Activated CD4-positive, alpha-beta T cell treated with anti-CD3 and anti-CD28 coated beads for 48 hours (primary cell): ENCODE data around the gene FRMD3.
"Not testable (repeated sequence)": the region's sequence is repeated elsewhere in the genome, so short reads cannot be mapped to it uniquely, and the experiment has no call there.

Experiments
- DNase-seq: peaks from one replicate; pipeline ENCODE4 v3.0.0-alpha.2; 2020

Gene FRMD3

DNA sequence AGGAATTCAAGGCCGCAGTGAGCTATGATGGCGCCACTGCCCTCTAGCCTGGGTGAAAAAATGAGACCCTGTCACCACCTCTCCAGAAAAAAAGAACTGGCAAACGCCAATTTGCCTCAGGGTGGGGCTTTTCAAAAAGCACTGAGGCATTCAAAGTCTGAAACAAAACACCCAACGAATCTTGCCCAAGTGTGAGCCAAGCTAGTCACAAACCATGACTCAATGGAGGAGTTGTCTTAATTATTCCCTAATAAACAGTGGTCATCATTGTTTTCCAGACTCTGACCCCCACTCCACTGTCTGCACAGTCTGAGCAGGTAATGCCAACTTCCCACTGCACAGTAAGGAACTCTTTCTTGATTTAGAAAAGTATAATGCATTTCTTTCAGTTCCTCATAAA is 16.8 kb downstream of the FRMD3 start:
- DNase-seq = no peak

- no peak for DNase-seq
Measured at GRCh38 chr9:83521011-83521410, 17.2 kb downstream of the FRMD3 start.

GRCh38 chr9:83520292-83520691 is 17.9 kb downstream of the FRMD3 start:
- no peak for DNase-seq

GRCh38 chr9:83517980-83518379 is 20.2 kb downstream of the FRMD3 start:
- DNase-seq = not testable (repeated sequence)

DNA sequence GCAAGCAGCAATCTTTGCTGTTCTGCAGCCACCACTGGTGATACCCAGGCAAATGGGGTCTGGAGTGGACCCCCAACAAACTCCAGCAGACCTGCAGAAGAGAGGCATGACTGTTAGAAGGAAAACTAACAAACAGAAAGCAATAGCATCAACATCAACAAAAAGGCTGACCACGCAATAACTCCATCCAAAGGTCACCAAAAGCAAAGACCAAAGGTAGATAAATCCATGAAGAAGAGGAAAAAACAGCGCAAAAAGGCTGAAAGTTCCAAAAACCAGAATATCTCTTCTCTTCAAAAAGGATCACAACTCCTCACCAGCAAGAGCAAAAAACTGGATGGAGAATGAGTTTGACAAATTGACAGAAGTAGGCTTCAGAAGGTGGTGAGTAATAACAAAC is 23.4 kb downstream of the FRMD3 start:
- no peak for DNase-seq

GRCh38 chr9:83512621-83513020 is 25.6 kb downstream of the FRMD3 start:
- no peak for DNase-seq

DNA sequence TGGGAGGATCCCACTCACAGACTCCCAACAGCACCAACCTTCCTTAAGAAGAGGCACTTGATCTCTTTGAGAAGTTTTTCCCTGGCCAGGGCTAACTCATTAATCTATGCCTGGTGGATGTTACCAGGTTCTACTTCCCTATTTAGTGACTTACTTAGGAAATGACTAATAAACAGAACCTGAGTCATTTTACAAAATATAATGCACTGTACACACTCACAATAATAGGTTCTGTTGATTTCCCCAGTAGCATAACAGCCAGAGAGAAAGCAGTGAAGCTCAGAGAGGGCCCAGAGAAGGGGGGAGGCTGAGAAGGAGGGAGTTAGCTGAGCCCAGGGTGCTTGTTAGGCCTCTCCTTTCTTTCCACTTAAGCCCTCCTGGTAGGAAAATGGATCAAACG is 27.1 kb downstream of the FRMD3 start:
- no peak for DNase-seq

DNA sequence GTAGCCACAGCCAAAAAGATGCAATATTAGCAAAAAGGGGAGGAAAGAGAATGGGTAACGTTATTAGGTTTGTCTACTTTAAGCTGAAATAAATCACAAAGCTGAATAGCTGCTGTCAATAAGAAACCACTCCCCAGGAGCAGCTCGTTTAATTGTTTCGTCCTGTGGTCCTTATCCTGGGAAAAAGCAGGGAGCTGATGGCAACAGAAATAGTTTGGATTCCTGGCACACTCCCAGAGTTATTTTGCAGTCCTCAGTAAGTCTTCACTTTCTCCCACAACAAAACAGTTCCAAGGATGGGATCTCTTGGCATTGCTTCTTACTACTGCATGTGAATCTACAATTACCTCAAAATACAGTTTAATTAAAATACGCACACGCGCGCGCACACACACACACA is 28.8 kb downstream of the FRMD3 start:
- DNase-seq = no peak

GRCh38 chr9:83508067-83508466 is 30.1 kb downstream of the FRMD3 start:
- DNase-seq = no peak

DNA sequence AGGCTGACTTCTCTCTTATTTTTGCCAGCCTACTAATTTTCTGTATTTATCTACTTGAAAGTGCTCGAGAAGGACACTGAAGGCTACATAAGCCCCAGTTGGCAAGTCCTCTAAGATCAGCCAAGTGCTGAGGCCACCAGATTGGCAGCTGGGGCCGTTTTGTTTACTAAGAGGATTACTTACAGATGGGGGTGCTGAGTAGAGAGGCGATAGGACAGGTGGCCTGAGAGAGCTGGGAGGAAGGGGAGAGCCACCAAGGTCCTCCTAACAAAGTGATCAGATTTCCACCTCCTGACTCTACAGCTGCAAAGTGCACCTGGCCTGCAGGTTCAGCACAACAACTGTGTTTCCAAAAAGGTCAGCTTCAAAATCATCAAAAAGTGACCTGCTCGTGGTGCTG is 32.9 kb downstream of the FRMD3 start:
- DNase-seq = no peak

- DNase-seq = no peak
Measured at GRCh38 chr9:83503866-83504265, 34.3 kb downstream of the FRMD3 start.

- DNase-seq = no peak
Measured at GRCh38 chr9:83501565-83501964, 36.6 kb downstream of the FRMD3 start.

GRCh38 chr9:83497441-83497840 is 40.8 kb downstream of the FRMD3 start:
- no peak for DNase-seq

DNA sequence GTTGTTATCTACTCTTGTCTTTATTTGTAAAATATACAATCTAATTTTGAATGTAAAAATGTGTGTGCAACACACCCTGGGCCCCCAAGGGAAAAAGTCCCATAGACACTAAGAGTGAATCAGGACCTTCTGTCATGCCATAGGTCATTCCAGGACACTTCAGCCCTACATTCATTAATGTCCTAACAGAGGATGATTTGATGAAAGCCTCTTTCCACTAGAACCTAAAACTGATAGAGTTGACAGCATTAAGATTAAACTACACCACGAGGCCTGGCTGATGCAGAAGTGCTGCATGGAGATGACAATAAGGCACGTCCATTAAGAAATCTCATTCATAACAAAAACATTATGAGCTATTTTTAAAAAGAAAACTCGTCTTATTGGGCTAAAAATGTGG is 46.2 kb downstream of the FRMD3 start:
- no peak for DNase-seq

DNA sequence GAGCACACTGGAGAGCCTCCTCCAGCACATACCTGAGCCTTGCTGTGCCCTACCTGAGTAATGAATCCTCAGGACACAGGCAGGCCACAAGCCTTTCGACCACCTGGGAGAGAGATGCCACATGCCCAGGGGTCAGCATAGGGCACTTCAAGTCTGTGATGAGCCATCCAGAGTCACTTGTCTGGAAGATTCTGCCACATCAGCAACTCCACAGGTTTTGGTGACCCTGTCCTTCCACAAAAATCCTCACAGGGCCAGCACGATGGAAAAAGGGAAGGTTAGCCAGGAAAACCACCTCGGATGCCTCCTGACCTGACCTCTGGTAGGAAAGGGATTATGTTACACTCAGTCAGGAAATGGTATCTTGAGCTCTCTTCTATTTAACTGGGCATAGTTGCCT is 46.8 kb downstream of the FRMD3 start:
- no peak for DNase-seq

- DNase-seq = no peak
Measured at GRCh38 chr9:83489961-83490360, 48.2 kb downstream of the FRMD3 start.

DNA sequence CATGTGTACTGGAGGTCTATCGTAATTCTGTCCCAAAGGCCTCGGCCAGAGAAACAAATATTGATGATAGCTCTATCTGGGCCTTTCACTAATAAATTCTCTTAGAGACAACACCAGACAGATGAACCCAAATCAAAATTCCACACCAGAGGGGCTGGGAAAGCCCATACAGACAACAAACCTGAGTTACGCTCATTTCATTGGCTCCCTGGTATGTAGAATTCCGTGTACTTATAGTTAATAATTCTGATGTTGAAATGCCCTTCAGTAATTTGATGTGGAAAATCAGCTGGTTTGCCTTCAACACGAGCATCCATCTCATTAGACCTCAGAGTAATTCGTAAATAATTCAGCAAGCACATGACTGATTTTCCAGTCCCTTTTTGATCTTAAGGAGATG is 53.2 kb downstream of the FRMD3 start:
- no peak for DNase-seq

DNA sequence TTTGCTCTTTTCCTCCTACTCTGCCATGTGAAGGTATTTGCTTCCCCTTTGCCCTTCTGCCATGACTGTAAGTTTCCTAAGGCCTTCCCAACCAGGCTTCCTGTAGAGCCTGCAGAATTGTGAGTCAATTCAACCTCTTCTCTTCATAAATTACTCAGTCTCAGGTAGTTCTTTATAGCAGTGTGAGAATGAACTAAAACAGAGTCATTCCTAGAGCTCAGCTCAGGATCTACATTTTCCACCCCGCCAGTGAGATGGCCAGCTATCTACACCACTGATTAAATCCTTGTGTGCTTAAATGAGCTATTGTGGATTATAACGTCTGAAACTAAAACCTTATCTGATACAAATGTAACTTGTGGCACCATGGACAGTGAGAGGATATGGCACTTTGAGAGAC is 55.0 kb downstream of the FRMD3 start:
- DNase-seq = no peak

DNA sequence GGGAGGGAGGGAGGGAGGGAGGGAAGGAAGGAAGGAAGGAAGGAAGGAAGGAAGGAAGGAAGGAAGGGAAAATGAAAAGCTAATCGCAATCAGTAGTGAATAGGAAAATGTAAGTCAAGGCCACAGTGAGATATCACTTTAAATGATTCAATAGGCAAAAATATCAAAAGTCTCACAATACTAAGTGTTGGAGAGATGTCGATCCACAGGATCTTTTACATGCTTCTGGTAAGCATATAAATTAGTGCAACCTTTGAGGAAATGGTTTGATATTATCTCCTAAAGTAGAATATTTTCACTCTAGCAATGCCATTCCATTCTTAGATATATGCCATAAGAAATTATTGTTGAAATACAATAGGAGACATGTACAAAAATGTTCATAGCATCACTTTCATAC is 58.4 kb downstream of the FRMD3 start:
- DNase-seq = no peak

DNA sequence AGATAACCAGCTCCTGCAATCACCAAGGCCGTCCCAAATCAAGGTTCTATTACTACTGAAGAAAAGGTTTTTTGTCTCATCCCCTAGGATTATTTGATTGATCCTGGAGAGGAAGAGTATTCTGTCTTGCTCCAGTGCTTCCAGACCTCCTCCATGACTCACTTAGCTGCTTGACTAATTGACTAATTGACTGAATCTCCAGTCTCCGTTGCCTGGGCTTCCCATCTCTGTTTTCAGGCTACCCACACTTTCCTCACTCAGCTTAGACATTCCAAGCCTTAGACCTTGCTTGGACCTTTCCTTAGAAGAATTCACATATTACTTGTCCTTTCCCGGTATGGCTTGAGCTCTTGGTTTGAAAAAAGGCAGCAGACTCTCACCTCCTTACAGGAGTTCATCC is 60.6 kb downstream of the FRMD3 start:
- no peak for DNase-seq

GRCh38 chr9:83477120-83477519 is 61.1 kb downstream of the FRMD3 start:
- DNase-seq = no peak

GRCh38 chr9:83476513-83476912 is 61.7 kb downstream of the FRMD3 start:
- no peak for DNase-seq

DNA sequence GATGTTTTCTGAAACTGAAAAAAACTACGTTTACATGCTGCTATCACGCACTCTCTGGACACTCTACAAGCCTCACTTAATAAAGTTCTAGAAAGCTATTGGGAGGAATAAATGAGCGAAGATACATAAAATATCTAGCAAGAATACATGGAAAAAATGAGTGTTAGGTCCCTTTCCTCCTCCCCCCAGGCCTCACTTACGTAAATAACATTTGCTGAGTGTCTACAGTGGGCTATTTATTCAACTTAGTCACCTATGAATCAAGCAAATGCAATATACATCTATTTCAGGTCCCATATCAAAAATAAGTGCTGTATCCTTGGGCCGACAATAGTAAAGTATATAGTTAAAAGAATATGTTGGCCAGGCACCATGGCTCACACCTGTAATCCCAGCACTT is 62.5 kb downstream of the FRMD3 start:
- DNase-seq = no peak

DNA sequence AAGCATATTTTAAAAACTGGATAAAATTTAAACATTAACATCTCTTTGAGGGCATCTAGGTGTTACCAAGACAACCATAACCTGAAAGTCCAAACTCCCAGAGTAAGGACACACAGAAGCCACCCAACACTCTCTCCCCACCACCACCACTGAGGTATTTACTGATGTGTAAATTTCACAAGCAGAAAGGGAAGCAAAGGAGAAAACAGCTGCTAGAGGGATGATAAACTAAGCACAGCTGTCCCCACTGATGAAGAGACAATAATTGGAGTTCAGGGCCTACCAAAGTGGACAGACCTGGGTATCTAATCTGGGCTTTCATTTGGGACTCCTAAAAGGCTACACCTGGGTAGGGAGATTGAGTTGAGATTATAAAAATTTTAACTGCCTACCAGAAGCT is 63.6 kb downstream of the FRMD3 start:
- no peak for DNase-seq

GRCh38 chr9:83473488-83473971 is 64.7 kb downstream of the FRMD3 start:
- no peak for DNase-seq

DNA sequence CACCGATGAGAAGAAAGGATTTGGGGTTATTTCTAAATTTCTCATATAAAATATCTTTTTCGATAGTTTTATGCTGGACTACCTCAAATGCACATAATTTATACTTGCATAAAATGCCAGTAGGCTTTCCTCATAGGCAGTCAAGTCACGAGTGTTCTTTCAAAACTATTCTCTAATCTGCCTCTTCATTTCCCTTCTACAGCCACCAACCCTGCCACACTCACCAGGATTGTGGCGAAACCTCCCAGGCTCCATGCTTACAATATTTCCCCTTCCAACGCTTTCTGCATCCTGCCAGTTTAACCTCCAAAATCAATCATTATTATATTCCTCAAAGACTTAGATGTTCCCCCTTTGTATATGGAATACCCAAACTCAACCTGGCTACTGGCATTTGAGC is 65.4 kb downstream of the FRMD3 start:
- DNase-seq = no peak
